ENCODE measurements around the gene NRBF2. TPM values are rescaled to one million over a fixed set of nuclear protein-coding genes. Genes with fewer than 3 reads are reported as not detected.

NRBF2 gene
- total RNA-seq, 4 donors from 2014 or later: 17.3 to 24.0 (median 22.7) TPM

DNA sequence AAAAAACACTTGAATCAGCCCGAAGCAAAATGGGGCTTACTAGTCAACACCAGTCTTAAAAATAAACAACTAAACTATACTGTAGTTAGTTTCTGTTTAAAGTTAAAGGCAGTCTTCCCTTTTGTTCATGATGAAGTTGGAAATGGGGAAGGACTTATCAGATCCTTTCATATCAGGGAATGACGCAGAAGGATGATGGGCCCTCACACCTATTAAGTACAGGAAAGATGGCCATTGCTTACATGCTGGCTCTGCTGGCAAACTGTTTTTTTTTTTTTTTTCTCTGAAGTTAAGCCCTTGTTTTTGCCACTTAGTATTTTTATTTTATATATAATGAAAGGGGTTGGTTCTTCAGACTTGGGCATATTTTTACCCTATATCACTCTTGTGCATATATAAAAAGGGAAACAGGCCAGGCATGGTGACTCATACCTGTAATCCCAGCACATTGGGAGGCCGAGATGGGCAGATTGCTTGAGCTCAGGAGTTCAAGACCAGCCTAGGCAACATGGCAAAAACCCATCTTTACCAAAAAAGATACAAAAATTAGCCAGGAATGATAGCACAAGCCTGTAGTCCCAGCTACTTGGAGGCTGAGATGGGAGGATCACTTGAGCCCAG lies 16.6 kb upstream of the NRBF2 start:
- no peak overlapping the region for H3K4me3 ChIP-seq (ENCODE audit: low read depth, poor library complexity, severe bottlenecking)
- WGBS, 2 donors: 78 to 80% methylated on average over 3 of the region's 3 CpGs
- intact Hi-C loops (cut with DNase I; ENCODE audit: low total_unique reads): no loop called here
- no peak for DNase-seq (ENCODE audit: low spot score in 2 of 2)
- TF ChIP-seq POLR2A (IDR thresholded peaks at IDR 0.05): no peak

- DNase-seq (ENCODE audit: low spot score in 2 of 2): no peak
- intact Hi-C loops (cut with DNase I; ENCODE audit: low total_unique reads): no loop called here
- no peak overlapping the region for H3K4me3 ChIP-seq (ENCODE audit: low read depth, poor library complexity, severe bottlenecking)
- TF ChIP-seq, protein P1, sequence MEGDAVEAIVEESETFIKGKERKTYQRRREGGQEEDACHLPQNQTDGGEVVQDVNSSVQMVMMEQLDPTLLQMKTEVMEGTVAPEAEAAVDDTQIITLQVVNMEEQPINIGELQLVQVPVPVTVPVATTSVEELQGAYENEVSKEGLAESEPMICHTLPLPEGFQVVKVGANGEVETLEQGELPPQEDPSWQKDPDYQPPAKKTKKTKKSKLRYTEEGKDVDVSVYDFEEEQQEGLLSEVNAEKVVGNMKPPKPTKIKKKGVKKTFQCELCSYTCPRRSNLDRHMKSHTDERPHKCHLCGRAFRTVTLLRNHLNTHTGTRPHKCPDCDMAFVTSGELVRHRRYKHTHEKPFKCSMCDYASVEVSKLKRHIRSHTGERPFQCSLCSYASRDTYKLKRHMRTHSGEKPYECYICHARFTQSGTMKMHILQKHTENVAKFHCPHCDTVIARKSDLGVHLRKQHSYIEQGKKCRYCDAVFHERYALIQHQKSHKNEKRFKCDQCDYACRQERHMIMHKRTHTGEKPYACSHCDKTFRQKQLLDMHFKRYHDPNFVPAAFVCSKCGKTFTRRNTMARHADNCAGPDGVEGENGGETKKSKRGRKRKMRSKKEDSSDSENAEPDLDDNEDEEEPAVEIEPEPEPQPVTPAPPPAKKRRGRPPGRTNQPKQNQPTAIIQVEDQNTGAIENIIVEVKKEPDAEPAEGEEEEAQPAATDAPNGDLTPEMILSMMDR (IDR thresholded peaks at IDR 0.05): no peak
- TF ChIP-seq POLR2A (IDR thresholded peaks at IDR 0.05): no peak
These were observed 14.1 kb upstream of the NRBF2 start for GRCh38 chr10:63119041-63119440.

DNA sequence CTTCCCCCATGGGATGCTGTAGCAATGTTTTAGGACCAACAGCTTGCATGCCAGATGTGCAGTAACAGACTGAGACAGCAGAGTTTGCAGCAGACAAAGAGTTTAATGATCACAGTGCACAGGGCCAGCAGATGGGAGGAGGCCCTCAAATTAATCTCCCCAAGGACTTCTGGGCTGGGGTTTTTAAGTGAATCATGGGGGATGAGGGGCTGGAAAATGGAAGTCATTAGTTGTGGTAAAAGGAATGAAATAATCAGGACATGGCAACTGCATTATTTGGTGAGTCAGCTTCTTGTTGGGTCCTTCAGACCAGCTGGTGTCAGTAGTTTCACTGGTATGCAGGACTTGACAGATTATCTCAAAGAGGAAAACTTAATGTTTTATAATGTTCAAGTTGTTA lies 12.6 kb upstream of the NRBF2 start:
- intact Hi-C loops (cut with DNase I; ENCODE audit: low total_unique reads): loop anchor here (5.0 kb wide), 1 partner anchor 768 kb away; no protein-coding TSS in a partner anchor
- DNase-seq (ENCODE audit: low spot score in 2 of 2): peak; percentile 62 to 66
- no peak for TF ChIP-seq POLR2A (IDR thresholded peaks at IDR 0.05)
- TF ChIP-seq, protein P1 (IDR thresholded peaks at IDR 0.05): no peak
- H3K4me3 ChIP-seq (ENCODE audit: low read depth, poor library complexity, severe bottlenecking): no peak overlapping the region

- intact Hi-C loops (cut with DNase I; ENCODE audit: low total_unique reads): loop anchor here (5.0 kb wide), 1 partner anchor 772 kb away; no protein-coding TSS in a partner anchor
- 82 to 92% methylated on average over 2 of the region's 2 CpGs for WGBS, 2 donors
- H3K4me3 ChIP-seq (ENCODE audit: low read depth, poor library complexity, severe bottlenecking): no peak overlapping the region
- TF ChIP-seq, protein P1 (IDR thresholded peaks at IDR 0.05): no peak
- TF ChIP-seq POLR2A (IDR thresholded peaks at IDR 0.05): no peak
- DNase-seq (ENCODE audit: low spot score in 2 of 2): peak in 1 of 2 donors; percentile 13
These were observed 9.3 kb upstream of the NRBF2 start for GRCh38 chr10:63123727-63124362.

DNA sequence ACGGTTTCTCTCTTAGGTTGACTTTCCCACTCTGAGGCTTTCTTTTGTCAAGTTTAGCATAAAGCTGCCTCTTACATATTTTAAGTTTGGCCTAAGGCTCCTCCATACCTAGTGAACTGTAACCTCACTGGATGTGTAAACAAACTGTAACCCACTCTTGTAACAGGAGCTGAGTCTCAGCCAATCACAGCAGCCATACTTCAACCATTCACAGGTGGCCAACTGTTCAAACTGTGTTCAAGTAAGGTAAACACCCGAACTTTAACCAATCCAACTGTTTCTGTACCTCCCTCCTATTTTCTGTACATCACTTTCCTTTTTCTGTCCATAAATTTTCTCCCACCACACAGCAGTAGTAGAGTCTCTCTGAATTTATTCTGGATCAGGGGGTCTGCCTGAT lies 7.7 kb upstream of the NRBF2 start:
- H3K4me3 ChIP-seq (ENCODE audit: low read depth, poor library complexity, severe bottlenecking): no peak overlapping the region
- TF ChIP-seq POLR2A (IDR thresholded peaks at IDR 0.05): no peak
- TF ChIP-seq, protein P1 (IDR thresholded peaks at IDR 0.05): no peak
- intact Hi-C loops (cut with DNase I; ENCODE audit: low total_unique reads): no loop called here
- WGBS, 2 donors: 81% methylated on average over 2 of the region's 2 CpGs
- DNase-seq (ENCODE audit: low spot score in 2 of 2): no peak

GRCh38 chr10:63128443-63128842 lies 4.7 kb upstream of the NRBF2 start:
- no peak for DNase-seq (ENCODE audit: low spot score in 2 of 2)
- WGBS, 2 donors: 57 to 61% methylated on average over 4 of the region's 4 CpGs
- TF ChIP-seq POLR2A (IDR thresholded peaks at IDR 0.05): no peak
- intact Hi-C loops (cut with DNase I; ENCODE audit: low total_unique reads): no loop called here
- no peak overlapping the region for H3K4me3 ChIP-seq (ENCODE audit: low read depth, poor library complexity, severe bottlenecking)

DNA sequence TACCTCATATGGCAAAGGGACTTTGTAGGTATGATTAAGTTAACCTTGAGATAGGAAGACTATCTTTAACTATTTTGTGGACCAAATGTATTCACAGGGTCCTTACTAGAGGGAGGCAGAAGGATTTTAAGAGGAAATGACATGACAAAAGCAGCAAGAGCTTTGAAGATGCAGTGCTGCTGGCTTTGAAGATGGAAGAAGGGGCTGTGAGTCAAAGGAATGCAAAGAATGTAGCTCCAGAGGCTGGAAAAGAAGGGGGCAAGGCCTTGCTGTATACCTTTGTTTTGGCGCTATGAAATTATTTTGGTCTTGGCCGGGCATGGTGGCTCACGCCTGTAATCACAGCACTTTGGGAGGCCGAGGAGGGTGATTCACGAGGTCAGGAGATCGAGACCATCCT lies 3.2 kb upstream of the NRBF2 start:
- intact Hi-C loops (cut with DNase I; ENCODE audit: low total_unique reads): no loop called here
- DNase-seq (ENCODE audit: low spot score in 2 of 2): no peak
- H3K4me3 ChIP-seq (ENCODE audit: low read depth, poor library complexity, severe bottlenecking): no peak overlapping the region
- WGBS, 2 donors: 77 to 88% methylated on average over 6 of the region's 6 CpGs
- no peak for TF ChIP-seq POLR2A (IDR thresholded peaks at IDR 0.05)
- TF ChIP-seq, protein P1 (IDR thresholded peaks at IDR 0.05): no peak
